Activated CD8-positive, alpha-beta memory T cell treated with anti-CD3 and anti-CD28 coated beads, Interleukin-2, amount 50 U/mL, for 1 hour (primary cell): Measurements from ENCODE around the gene CSTA.
"Not testable (repeated sequence)": the region's sequence is repeated elsewhere in the genome, so short reads cannot be mapped to it uniquely, and the experiment has no call there.

Experiments
- DNase-seq: peaks from one replicate; pipeline ENCODE4 v3.0.0-alpha.2; 2020; ENCODE audit errors: extremely low read depth

The CSTA gene

DNA sequence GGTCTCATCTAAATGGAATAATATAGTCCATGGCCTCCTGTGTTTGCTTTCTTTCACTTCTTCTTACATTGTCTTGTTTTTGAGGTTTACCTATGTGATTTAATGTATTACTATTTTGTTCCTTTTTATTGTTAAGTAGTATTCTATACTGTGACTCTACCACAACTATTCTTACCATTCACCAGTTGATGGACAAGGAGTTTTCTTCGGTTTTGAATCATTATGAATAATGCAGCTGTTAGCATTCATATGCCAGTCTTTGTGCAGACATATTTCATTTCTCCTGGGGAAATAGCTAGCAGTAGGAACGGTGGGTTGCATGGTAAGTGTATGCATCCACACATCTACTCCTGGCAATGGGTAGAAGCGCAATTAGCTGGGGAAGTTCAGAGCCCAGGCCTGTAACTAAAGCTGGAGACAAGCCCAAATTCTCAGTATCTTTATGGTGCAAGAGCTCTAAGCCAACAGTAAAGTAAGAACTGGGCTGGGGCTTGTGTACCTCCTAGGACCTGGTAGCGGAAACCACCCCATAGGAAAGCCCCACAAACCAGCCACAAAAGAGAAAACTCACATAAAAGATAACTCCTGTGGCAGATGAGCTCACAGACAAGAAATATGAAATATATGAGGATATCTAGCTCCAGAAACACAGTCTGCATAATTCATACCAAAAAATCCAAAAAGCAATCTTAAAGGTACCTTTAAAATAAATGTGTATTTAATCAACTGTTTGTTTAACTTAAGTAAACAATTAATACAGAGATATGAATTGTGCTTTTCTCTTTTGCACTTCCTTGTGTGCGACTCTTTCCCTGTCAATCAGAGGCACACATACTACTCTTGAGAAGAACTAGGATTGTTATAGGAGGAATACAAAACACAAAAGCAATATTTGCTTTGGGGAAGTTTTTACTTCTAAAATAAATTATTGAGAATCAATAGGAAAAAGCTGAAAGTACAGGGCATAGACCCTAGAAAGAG, 2.7 kb upstream of the CSTA start:
- DNase-seq: no peak

DNA sequence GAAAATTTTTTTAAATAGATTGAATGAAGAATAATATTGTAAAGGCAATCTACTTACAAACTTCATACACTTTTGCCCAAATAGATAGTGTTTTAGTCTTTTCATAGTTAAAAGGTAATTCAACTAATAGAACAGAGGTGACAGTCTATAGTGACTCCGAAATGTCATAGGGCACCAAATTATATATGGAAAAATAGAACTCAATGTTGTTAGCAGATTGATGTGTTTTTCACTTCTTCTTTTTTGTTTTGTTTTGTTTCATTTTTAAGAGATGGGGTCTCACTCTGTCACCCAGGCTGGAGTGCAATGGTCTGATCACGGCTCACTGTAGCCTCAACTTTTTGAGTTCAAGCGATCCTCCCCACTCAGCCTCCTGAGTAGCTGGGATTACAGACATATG, 721 bp downstream of the CSTA start:
- DNase-seq: no peak

DNA sequence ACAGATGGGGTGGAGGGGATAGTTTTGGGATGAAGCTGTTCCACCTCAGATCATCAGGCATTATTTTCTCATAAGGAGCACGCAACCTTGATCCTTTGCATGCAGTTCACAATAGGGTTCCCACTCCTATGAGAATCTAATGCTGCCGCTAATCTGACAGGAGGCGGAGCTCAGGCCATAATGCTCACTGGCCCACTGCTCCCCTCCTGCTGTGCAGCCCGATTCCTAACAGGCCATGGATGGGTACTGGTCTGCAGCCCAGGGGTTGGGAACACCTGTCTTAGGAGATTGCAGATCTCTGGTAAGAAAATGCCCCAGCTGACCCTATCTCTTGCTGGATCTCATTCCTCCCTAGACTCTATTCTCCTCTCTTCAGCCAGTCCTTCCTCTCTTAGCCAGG, 6.8 kb downstream of the CSTA start:
- no peak for DNase-seq

DNA sequence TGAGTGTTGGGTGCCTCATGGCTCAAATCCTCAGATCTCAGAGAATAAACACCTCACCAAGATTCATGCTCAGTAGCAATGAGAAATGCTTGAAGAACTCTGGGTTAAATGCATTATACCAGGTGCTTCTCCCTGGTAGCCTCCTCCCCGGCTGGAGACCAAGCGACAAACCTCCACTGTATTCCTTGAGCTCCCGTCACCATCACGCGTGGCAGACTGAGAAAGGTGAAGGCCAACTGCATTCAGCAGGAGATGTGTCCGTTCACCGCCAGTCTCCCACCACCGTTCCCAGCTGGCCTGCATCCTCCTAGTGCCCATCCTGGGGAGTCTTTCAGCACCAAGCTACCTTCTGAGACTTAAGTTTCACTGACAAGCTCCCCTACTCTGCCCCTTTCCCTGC, 7.5 kb downstream of the CSTA start:
- DNase-seq: no peak

DNA sequence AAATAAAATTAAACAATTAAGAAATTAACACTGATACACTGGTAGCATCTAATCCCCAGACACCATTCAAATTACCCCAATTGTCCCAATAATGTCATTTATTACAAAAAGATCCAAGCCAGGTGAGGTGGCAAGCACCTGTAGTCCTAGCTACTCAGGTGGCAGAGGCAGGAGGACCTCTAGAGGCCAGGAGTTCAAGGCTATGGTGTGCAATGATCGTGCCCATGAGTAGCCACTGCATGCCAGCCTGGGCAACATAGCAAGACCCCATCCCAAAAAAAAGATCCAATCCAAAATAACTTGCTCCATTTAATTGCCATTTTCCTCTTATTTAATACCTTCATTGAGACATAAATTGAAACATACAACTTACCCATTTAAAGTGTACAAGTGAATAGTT, 17.8 kb downstream of the CSTA start:
- no peak for DNase-seq

DNA sequence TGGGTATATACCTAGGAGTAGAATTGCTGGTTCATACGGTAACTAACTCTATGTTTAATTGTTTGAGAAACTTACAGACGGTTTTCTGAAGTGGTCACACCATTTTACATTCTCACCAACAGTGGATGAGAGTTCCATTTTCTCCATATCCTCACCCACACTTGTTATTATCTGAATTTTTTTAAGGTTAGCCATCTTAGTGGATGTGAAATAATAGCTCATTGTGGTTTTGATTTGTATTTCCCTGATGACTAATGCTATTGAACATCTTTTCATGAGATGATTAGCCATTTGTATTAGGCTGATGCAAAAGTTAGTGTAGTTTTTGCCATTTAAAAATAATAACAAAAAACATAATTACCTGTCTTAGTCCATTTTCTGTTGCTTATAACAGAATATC, 18.6 kb downstream of the CSTA start:
- DNase-seq: no peak

DNA sequence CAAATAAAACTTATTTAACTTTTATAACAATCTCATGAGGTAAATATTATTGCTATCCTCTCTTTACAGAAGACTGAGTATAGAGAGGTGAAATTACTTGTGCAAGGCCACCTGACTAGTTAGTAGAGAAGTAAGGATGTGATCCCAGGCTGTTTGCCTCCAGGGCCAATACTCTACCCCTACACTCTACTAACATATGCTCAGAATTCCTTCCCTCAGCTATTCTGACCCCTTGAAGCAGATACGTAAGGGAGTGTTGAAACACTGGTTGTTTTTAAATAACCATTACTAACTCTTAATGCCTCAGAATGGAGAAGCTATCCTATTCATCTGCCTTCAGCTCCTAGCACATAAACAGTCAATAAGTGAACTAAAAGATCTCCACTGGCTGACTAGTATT, 24.1 kb downstream of the CSTA start:
- DNase-seq: no peak

DNA sequence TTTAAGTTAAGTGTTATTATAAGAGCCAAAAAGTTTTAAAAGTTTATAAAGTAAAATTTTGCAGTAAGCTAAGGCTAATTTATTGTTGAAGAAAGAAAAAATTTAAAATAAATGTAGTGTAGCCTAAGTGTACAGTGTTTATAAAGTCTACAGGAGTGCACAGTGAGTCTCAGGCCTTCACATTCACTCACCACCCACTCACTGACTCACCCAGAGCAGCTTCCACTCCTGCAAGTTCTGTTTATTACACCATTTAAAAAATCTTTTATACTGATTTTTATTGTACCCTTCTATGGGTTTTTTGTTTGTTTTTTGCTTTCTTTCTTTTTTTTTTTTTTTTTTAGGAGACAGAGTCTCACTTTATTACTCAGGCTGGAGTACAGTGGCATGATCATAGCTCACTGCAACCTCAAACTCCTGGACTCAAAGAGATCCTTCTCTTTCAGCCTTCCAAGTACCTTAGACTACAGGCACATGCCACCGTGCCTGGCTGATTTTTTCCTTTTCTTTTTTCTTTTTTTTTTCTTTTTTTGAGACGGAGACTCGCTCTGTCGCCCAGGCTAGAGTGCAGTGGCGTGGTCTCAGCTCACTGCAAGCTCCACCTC, 25.9 kb downstream of the CSTA start:
- no peak for DNase-seq

DNA sequence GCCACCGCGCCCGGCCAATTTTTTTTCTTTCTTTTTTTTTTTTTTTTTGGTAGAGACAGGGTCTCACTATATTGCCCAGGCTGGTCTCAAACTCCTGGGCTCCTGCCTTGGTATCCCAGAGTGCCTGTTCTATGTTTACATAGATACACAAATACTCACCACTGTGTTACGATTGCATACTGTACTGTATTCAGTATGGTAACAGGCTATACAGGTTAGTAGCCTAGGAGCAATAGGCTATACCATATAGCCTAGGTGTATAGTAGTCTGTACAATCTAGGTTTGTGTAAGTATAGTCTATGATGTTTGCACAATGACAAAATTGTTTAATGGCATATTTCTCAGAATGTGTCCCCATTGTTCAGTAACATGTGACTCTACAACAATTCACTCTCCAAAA, 26.6 kb downstream of the CSTA start:
- no peak for DNase-seq

DNA sequence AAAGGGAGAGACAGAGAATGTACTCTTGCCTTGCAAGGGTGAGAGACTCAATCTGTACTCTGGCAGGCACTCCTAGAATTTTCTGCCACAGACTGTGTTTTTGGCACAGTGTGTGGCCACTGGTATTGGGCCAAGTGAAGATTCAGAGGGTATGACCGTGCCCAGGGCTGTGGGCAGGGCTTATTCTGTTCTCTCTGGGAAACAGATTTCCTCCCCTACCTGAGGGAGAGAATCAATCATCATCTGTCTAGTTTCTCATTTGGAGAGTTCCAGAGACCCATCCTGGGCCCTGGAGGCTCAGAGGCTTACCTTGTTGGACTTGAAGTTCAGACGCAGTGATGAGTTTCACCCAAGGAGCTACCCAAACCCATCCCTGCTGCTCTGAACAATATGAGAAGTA, 28.2 kb downstream of the CSTA start:
- no peak for DNase-seq

DNA sequence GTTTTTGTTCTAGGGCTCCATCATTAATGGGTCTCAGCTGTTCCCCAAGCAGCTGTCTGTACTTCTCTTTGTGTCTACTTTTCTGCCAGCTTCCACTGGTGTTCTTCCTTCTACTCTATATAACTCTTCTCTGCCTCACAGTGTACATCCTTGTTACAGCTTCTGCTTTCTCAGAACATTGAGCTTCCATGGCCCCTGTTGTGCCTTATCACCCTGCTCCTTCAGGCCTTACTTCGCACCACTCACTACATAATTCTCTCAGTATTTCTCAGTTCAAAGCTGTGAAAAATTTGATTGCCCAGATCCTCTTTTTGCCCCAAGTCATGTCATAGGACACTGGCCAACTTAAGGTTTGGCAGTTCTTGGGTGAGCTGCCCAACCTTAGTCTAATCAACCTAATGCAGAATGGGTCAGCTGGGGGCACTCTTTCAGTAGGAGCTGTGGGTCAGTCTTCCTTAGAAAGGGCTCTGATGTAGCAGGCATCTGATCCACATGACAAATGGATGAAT, 28.9 kb downstream of the CSTA start:
- DNase-seq: no peak

DNA sequence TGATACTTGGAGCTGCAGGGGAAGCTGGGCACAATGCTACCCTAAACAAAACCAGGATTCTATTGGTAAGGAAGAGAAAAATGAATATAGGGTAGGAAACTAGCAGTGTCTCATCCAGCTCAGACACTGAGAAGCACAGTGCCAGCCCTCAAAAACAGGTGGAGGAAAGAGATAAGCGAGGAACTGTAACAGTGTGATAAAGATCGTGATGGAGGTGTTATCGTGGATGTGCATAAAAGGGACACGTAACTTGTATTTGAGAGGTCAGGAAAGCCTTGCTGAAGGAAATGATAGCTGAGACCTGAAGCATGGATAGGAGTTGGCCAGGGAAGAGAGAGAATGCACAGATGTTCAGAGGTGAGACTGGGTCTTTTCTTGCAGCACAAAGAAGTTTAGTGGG, 30.6 kb downstream of the CSTA start:
- DNase-seq: no peak

DNA sequence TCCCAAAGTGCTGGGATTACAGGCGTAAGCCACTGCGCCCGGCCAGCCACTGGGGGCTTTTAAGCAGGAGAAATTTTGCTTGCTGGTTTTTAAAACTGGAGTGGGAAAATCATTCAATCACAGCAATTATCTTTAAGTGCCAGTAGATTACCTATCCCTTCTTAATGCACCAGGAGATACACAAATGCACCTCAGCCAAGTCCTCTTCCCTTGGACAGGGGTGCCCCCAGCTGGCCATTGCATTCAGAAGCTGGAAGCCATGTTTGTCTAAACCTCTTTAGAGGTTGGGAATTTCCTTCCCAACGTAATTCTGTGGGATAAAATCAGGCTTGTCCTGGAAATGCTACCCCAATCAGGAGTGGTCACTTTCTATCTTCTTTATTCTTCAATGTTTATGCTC, 31.4 kb downstream of the CSTA start:
- no peak for DNase-seq

DNA sequence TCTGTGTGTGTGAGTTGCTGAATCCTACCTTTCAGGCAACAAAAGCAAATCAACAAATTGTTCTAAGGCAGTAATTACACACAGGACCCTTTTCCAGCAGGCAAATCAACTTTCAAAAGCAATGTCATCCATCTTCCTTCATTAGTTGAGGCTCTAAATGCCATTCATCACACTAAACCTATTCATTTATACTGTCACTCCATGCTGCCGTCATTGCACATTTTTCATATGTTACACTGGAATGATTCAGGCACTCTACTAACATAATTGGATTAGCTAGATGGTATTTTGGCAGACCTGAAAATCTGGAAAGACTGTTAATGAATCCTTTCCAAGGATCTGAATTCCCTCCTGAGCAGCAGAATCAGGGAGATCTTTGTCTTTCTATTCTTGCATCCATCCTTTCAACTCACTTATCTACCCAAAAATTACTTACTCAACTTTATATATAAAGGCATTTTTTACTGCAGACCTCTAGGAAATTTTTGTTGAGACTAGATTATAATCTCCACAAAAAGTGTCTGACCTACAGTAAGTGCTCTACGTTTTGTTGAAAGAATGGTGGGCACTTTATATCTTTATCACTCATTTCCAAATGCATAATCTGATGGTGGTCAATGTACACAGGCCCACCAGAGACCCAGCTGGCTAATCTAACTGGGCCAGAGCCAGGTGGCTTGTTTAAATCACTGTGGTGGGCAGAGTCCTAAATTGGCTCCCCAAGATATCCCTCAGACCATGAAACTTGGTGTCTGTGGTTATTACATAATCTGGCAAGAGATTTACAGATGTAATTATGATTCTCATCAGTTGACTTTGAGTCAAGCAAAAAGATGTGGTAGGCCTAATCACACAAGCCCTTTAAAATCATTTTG, 33.0 kb downstream of the CSTA start:
- no peak for DNase-seq

DNA sequence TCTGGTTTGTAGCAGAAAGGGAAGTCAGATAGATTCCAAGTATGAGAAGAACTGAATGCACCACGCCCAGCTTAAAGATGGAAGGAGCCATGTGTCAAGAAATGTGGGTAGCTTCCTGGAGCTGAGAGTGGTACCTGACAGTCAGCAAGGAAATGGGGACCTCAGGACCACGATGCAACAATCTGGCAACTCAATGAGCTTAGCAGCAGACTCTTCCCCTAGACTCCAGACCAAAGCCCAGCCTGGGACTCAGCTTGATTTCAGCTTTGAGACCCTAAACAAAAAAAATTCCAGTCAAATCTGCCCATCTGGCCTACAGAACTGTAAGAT, 33.6 kb downstream of the CSTA start:
- no peak for DNase-seq

DNA sequence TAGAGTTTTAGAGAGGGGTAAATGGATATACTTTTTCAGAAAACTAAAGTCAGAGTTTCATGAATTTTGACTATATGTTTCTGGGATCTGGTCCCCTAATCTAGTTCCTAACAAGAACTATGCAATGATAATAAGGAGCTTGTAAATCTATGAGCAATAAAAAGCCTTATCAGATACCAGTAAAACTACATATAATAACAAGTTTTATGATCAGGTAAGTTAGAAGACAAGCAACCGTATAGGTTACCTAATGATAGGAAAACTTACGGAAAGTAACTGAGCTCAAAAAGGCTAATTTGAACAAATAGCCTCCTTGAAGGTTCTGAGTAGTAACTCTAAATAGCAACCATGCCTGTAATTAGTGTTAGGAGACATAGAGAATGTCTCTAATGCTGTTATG, 37.0 kb downstream of the CSTA start:
- no peak for DNase-seq

DNA sequence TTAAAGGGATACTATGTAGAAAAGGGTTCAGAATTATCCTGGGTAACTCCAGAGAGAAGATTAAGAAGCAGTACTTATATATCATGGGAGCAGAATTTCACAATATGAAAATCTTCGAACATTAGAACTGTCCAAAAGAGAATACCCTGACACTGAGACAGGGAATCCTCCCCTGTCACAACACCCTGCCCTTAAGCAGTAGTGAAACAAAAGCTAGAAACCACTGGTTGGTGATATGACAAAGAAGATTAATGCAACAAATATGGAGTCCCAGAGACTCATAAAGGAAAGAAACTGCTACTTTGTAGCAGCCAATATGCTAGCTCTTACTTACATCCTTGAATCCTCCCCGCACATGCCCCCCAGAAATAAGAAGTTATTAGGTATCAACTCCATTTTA, 39.4 kb downstream of the CSTA start:
- no peak for DNase-seq

DNA sequence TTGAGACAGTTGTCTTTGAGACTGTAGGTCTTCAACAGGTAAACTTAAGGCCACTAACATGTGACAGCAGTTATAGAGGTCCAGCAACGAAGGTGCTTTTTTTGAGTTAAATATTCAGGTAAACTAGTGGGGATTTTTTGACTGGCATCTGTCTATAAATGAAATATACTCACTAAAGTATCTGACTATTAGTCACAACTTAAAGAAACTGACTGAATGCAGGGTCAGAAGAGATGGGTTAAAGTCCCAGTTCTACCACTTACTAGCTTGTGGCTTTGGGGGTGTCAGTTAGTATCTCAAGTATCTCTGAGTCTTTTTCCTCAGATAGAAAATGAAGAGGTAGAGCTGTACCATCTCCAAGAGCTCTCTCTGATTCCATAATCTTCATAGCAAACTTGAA, 40.0 kb downstream of the CSTA start:
- DNase-seq: no peak

DNA sequence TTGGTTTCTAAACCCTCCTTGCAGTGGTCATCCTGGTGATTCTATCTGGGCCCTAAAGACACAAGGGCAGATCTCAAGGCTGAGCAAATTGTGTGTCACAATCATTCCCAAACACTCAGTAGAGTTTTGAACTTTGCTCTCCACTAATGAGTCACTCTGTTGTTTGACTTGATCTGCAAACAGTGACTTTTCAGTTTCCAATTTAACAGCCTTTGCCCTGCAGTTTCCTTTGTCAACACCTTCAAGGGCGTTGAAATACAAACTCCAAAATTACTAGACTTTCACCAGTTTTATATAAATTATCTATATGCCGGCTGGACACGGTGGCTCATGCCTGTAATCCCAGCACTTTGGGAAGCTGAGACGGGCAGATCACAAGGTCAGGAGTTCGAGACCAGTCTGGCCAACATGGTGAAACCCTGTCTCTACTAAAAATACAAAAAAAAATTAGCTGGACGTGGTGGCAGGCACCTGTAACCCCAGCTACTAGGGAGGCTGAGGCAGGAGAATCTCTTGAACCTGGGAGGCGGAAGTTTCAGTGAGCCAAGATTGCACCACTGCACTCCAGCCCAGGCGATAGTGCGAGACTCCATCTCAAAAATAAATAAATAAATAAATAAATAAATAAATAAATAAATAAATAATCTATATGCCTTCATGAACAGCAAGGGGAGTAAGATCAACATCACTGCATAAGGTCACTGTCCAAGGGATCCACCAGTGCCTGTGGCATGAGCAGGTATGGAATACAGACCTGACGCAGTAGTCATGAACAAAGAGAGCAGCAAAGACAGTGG, 40.7 kb downstream of the CSTA start:
- not testable (repeated sequence) for DNase-seq

DNA sequence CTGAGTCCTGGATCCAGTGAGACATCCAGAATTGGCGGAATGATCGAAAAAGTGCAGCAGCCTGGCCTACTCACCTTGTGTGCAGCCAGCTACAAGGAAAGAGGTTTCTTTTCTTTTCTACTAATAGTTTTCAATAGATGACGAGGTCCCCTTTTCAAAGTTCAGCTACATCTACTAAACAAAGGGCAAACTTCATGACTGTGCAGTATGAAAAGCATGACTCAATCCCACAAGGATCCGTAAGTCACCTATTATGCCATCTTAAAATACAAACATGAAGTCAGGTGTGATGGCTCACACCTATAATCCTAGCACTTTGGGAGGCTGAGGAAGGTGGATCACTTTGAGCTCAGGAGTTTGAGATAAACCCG, 41.3 kb downstream of the CSTA start:
- DNase-seq: no peak

DNA sequence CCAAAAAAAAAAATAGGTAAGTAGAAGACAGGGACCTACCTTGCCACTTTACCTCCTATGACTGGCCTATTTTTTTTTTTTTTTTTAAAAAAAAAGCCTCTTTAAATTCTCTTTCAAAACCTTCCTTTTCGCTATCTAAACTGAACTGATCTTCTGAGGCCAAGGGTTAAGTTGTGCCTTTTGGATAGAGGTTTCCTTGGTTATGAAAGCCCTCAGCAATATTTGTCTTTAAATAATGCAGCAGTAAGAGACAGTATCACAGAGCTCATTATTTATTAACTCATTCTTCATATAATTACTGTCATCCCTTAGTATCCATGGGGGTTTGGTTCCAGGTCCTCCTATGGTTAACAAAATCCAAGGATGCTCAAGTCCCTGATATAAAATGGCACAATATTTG, 49.0 kb downstream of the CSTA start:
- no peak for DNase-seq

DNA sequence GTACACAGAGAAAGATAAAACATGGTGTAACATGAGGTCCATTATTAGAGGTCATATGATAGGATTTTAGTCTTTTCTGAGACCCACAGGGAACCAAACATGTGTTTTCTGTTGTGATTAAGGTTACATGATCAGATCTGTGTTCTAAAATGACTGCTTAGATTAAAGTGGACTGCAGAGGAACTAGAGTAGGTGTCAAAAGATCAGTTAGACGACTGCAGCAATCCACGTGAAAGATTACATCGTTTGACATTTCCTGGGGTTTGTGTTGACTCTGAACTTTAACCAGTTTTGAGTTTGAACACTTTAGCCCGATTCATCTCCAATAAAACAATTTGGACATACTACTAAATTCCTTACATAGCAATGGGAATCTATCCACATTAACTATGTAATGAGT, 52.9 kb downstream of the CSTA start:
- no peak for DNase-seq
